ENCODE measurements around the gene CAMK2N1.

CAMK2N1 gene

DNA sequence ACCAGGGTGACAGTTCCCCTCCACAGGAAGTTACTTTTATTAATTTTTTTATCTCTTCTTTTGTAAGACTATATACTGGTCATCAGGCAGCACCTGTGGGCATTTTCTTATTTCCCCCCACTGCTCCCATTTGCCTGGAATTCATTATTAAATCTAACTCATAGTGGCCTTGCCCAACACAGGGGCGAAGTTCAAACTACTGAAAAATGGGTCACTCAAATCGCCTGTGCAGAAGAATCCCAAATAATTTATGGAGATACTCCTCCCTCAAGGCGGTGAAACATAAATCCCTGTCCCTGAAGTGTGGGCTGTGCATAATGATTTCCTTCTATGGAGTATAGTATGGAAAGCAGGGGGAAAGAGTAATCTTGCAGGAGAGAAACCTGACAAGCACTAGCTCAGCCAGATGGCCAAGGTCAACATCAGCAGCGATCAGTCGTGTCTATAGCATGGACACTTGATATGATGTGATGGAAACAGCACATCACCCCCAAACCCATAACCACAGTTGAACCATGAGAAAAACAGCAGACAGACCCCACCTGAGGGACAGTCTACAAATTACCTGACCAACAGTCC, 7.9 kb downstream of the CAMK2N1 start:
- no peak for DNase-seq (ENCODE audit: low read depth in 2 of 2)

DNA sequence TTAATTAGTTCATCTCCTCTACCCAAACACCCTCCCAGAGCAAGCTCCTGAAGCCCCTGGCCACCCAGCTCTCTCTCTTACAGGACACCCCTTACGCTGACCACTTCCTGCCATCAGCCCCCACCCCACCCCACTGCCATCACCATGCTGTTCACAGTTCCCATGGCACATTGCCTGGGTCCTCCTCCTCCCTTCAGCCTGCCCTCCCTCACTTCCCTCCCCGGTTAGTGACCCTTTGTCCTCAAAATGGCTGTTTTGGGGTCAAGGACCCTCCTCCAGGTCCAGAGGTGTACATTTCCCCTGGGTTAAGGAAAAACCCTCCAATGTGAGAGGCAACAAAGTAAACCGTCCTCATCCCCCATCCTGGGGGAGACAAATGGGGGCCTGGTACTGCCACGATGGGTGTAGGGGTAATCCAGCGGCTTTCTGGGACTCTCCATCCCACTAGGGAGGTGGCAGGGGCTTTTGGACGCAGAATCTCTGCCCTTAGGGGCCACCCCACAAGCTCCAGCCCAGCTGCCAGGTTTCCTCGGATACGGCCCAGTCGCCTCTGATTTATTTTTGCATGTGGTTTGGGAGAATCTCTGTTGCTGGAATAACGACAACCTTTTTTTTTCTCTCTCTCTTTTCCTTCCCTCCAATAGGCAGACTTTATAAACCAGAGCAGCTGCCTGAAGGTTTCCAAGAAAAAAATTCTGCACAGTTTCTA, 8.5 kb downstream of the CAMK2N1 start:
- no peak for DNase-seq (ENCODE audit: low read depth in 2 of 2)

DNA sequence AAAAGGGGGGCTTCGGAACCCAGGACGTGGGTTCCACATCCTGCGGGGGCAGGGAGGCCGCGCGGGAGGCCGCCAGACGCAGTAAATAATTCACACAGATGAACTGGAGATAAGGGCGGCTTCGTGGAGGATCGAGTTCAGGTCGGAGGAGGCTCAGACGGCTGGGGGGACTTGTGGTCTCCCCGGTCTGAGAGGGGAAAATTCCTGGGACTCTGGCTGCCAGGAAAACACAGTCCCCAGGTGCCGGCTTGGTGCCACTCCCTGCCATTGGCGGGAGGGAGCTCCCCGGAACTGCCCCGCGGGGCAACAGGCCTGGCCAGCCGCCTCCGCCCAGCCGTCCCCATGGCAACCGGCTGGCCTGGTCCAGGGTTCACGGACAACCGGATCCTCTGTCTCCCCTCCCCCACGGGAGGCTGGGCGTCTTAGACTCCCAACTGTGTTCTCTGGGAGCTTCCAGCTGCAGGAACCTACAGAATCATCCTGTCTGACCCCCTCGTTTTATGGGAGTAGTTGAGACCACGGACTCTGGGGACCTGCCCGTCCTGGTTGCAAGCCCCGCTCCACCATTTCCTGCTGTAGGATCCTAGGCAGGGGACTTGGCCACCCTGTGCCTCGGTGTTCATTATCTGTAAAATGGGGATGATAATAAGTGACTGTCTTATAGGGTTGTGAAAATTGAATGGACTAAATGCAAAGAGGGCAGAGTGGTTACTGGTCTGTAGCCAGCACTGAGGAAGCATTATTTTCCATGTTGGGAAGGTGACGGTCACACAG, 9.6 kb downstream of the CAMK2N1 start:
- DNase-seq (ENCODE audit: low read depth in 2 of 2), result no peak

DNA sequence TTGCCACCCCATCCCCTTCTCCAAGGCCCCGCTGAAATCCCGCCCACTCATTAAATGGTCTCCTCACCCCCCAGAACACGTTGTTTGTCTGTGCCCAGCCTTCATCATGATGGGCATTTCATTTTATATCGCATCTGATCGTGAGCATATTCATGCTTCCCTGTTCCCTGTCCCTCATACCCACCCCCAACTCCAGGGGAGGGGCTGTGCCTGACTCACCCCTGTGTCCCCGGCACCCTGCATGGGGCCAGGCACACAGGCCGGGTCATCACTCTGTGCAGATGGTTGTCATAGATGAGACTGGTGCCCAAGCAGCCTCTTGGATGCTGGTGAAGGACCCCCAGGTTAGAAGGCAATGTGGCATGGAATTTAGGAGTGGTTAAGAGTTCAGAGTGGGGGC, 11.0 kb downstream of the CAMK2N1 start:
- DNase-seq (ENCODE audit: low read depth in 2 of 2), result no peak

DNA sequence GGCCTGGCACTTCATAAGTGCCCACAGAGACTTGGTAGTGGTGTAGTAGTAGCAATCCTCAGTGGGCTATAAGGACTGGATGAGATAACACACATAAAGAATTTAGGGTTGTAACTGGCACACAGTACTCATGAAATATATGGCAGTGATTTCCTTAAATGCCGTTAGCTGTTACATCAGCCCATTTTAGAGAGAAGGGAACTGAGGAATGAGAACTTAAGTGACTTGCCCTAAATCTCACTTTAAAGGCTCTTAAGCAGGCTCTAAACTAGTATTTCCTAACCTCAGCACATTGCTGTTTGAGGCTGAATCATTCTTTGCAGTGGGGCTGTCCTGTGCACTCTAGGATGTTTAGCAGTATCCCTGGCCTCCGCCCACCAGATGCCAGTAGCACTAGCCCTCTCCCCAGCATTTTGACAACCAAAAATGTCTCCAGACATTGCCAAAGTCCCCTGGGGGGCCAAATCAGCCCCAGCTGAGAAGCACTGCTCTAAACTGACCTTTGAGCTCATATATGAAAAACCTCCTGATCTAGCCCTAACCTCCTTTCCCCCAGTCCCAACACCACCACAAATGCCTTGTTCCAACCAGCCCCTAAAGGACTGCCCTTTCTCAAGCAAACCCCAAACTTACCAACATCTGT, 11.6 kb downstream of the CAMK2N1 start:
- no peak for DNase-seq (ENCODE audit: low read depth in 2 of 2)

DNA sequence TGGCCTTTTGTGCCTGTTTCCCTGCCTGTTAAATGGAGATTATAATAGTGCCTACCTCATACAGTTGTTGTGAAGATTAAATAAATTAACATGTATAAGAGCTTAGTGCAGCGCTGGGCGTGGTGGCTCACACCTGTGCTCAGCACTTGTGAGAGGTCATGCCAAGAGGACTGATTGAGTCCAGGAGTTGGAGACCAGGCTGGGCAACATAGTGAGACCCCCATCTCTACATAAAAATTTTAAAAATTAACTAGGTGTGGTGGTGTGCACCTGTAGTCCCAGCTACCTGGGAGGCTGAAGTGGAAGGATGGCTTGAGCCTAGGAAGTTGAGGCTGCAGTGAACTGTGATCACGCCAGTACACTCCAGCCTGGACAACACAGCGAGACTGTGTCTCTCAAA, 12.1 kb downstream of the CAMK2N1 start:
- DNase-seq (ENCODE audit: low read depth in 2 of 2), result no peak

DNA sequence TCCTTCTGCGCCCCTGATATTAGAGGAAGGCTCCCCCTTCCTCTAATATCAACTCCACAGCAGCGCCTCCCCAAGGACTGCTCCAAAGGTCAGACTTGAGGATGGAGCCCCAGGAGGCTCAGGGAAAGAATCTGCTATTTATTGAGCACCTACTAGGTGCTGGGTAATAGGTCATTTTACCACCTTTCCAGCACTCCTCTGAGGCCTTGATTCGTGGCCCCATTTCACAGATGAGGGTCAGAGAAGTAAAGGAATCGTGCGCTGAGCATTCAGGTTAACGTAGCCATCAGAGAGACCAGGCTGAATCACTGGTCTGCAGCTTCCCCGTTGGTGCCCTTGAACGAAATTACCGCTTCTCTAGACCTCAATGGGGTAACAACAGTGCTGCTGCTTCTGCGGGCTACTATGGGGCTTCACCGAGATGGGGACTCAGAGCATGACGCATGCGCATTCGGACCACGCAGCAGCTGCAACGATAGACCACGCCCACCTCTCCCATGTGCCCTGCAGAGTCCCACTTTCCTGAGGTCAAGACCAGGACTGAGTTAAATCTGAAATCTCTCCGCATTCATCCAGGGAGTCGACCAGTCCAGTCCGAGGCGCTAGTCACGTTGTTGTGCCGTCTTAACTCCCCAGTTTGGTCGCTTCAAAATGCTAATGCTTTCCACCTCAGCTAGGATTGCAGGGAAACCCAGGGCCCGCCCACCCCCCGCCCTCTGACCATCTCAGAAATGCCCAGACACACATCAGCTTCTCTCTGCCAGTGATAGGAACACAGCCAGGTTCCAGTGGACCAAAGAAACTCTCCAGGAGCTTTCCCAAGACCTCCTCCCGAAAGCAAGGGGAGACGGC, 12.9 kb downstream of the CAMK2N1 start:
- DNase-seq (ENCODE audit: low read depth in 2 of 2), result no peak

DNA sequence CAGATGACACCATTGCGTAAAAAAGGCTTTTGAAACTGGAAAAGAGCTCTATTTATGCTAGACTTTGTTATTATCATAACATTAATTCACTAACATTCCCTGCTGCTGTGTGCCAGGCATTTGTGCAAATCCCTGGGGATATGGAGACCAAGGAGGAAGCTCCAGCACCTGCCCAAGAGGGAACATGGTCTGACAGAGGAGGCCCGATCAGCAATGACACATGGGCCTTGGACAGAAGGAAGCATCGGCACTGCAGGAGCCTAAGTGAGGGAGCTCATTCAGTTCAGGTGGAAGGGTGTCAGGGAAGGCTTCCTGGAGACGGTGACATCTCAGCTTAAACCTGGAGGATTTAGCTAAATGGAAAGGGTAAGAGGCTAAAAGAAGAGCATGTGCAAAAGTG, 13.9 kb downstream of the CAMK2N1 start:
- no peak for DNase-seq (ENCODE audit: low read depth in 2 of 2)

DNA sequence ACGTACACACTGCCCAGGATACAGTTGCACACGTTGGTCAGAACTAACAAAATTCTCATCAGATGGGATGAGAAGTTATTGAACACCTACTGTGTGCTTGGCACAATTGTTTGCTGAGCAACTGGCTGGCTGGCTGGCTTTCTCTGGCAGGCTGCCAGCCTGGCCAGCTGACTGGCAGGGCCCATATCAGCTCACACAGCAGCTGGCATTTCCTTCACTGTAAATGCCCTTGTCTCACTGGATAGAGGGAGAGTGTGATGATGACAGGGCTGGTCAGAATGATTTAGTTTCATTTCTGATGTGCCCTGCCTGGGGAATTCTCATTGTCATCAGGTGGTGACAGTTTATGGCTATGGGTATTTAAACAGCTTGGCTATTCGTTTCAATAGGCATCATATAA, 15.8 kb downstream of the CAMK2N1 start:
- DNase-seq (ENCODE audit: low read depth in 2 of 2), result no peak

DNA sequence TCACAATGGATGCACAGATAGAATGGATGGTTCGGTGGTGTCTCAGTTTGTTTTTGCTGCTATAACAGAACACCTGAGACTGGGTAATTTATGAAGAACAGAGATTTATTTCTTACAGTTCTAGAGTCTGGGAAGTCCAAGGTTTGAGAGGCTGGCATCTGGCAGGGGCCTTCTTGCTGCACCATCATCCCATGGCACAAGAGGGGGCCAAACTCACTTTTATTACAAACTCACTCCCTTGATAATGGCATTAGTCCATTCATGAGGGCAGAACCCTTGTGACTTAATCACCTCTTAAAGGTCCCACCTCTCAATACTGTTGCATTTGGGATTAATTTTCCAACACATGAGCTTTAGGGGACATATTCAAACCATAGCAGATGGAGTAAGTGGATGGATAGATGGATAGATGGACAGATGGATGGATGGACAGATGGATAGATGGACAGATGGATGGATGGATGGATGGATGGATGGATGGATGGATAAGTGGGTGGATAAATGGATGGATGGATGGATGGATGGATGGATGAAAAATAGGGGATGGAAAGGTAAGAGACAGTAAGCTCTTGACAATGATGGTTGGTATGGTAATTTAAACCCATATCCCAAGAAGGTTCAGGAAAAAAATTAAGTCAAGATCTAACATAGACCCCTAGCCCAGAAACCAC, 16.5 kb downstream of the CAMK2N1 start:
- DNase-seq (ENCODE audit: low read depth in 2 of 2), result no peak

DNA sequence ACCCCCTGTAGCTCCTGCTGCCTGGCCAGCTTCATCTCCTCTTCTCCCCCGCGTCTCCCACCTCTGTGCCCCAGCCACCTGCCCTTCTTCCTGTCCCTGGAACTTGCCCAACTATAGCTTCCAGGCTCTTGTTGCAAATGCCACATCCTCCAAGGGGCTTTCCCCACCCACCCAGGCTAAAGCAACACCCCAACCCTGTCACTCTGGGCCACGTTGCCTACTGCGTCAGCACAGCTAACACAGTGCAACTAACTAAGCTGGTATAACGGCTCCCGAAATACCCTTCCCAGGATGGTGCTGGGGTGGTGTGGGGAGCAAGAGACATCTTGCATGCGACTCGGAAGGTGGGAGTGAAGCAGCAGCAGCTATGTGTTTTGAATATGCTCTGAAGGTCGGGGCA, 19.7 kb downstream of the CAMK2N1 start:
- no peak for DNase-seq (ENCODE audit: low read depth in 2 of 2)

DNA sequence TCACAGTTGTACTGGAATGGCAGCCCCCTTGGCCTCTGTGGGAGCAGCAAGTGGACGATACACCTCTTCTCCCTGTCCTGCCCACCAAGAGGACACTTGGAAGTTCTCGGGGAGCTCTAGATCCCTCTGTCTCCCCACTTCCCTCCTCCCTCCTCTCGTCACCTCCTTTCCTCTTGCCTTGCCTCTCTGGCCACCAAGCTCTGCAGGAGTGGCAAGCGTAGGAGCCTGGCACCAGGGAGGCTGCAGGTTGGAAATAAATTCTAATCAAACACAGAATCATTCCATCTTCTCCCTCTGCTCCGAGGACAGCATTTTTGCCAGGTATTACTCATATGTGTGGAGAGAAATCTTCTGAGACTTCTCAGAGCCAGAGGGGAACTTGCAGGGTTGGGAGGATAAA, 20.8 kb downstream of the CAMK2N1 start:
- no peak for DNase-seq (ENCODE audit: low read depth in 2 of 2)

DNA sequence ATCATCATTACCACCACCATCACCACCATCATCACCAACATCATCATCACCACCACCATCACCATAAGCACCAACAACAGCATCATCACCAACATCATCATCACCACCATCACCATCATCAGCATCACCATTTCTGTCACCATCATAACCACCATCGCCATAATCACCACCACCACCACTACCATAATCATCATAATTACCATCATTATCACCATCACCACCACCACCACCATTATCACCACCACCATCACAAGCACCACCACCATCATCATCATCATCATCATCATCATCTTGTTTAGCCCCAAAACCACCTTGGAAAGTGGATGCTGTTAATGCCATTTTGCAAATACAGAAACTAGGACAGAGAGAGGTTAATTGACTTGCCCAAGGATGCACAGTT, 22.5 kb downstream of the CAMK2N1 start:
- no peak for DNase-seq (ENCODE audit: low read depth in 2 of 2)

DNA sequence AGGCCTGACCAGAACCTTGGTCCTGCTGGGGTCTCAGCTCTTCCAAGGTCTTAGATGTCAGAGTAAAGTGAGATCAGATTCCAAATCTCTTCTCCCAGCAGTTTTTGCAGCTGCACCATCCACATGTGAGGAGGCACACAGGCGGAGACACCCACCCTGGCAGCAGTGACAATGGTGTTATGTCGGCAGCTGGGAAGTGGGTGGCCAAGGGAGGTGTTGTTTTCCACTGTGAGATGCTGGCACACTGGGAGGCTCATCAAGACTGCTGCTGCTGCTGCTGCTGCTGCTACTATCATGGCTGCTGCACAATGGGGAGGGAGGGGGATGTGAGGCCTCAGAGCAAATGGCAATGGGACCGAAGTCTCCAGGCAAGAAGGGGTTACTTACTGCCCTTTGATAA, 23.6 kb downstream of the CAMK2N1 start:
- DNase-seq (ENCODE audit: low read depth in 2 of 2), result no peak

DNA sequence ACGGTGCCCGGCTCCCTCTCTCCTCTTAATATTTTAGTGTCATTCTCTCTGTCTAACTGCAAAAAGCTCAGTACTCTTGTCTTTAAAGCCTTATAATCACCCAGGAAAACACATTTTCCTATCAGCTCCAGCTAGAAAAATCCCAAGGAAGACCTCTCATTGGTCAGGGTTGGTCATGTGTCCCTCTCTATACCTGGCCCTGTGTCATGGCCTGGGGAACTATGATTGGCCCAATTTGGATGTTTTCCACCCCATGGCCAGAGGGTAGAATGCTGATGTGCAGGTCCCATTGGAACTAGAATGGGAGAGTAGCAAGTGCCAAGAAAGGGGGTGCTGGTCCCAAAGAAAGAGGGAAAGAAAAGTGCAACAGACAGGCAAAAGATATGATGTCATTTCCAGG, 27.3 kb downstream of the CAMK2N1 start:
- DNase-seq (ENCODE audit: low read depth in 2 of 2), result no peak

DNA sequence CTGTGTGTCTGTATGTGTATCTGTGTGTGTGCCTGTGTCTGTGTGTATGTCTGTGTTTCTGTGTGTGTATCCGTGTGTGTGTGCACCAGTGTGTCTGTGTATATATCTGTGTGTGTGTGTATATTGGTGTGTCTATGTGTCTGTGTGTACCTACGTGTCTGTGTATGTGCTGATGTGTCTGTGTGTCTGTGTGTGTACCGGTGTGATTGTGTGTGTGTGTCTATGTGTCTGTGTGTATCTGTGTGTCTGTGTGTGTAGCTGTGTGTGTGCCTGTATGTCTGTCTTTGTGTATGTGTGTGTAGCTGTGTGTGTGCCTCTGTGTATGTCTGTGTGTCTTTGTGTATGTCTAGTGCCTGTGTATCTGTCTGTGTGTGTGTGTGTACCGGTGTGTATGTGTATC, 32.0 kb downstream of the CAMK2N1 start:
- DNase-seq (ENCODE audit: low read depth in 2 of 2), result no peak

DNA sequence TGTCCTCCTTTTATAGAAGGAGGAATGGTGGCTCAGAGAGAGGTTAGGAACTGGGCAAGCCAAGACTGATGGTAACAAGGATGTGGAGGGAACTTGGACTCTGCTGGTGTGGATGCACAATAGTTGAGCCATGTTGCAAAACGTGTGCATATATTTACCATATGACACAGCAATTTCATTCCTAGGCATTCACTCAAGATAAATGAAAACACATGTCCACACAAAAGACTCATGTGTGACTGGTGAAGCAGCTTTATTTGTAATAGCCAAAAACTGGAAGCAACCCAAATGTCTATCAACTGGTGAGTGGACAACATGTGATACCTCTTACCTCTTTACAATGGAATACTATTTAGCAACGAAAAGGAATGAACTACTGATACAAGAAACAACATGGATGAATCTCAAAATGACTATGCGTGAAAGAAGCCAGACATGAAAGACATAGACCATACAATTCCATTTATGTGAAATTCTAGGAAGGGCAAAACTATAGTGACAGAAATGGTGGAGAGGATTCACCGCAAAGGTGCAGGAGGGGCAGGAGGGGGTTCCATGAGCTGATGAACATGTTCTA, 36.2 kb downstream of the CAMK2N1 start:
- no peak for DNase-seq (ENCODE audit: low read depth in 2 of 2)

DNA sequence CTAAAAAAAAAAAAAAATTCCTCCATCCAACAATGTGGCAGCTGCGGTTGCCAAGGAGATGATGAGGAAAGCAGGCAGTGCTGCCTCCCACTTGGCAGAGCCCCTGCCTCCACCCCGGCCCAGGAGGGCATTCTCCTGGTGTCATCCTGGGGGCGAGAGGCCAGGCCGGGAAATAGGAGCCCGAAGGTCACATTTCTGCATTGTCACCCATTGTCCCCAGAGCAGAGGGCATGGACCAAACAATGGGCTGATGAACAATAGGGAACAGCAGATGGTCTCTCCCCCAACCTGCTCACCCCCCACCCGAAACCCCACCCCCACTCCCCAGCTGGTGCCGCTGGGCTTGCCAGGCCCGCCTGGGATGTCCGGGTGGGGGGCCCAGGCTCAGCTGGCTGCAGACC, 37.3 kb downstream of the CAMK2N1 start:
- no peak for DNase-seq (ENCODE audit: low read depth in 2 of 2)

DNA sequence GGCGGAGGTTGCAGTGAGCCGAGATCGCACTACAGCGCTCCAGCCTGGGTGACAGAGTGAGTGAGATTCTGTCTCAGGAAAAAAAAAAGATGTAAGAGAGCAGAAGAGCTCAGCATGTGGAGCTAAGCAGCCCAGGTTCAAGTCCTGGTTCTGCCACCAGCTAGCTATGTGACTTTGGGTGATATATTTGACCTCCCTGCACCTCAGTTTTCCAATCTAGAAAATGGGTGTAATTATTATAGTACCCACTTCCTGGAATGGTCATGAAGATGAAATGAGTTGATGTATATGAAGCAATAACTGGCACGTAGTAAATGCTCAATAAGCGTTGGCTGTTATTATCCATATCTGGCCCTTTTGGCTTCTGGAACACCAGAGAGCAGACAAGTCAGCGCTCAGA, 38.2 kb downstream of the CAMK2N1 start:
- no peak for DNase-seq (ENCODE audit: low read depth in 2 of 2)

DNA sequence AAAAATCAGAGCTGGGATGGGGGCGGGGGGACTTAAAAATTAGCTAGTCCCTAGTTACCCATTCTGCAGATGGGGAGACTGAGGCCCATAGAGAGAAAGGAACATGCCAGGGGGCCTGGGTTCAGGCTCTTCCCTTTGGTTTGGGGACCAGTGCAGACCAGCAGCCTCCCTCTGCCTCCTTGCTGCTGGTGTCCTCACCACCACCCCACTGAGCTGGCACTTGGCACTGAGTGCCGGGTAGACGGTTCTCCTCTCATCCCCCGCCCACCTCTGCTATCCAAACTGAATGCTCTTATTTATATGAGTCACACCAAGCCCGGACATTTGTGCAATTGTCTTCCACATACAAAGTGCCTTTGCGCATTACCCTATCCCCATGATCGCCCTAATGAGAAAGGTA, 39.2 kb downstream of the CAMK2N1 start:
- no peak for DNase-seq (ENCODE audit: low read depth in 2 of 2)

DNA sequence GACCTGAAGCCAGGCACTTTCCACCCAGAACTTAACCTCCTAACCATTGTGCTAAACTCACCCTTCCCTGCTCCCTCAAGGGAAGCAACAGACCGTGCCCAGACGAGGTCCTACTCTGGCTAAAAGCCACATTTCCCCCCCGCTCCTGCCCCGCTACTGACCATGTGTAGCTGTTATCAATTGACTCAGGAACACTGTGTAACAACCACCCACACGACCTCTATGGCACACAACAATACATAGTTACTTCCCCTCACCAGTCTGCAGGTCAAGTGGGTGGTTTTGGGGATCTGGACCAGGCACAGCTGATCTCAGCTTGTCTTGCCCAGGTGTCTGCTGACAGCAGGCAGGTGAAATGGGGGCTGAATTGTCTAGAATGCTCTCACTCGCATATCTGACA, 40.1 kb downstream of the CAMK2N1 start:
- no peak for DNase-seq (ENCODE audit: low read depth in 2 of 2)
